ENCODE results near the gene KATNB1.

DNA sequence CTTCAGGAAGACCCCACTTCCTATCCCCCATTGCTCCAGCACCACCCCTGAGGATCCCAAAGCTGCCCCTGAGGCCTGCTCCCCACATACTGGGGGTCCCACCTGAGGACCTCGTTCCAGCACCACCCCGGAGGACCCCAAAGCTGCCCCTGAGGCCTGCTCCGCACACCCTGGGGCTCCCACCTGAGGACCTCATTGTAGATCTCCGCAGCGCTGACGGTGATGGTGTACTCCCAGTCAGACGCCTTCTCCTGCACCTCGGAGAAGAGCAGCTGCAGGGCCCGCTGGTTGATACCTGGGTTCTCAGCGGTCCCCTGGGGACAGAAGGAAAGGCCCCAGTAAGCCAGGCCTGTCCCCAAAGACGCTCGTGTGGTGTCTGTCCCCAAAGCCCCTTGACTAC is 26.4 kb downstream of the KATNB1 start:
- no peak for TF ChIP-seq SMC3 (IDR thresholded peaks at IDR 0.05)
- TF ChIP-seq, protein P1, sequence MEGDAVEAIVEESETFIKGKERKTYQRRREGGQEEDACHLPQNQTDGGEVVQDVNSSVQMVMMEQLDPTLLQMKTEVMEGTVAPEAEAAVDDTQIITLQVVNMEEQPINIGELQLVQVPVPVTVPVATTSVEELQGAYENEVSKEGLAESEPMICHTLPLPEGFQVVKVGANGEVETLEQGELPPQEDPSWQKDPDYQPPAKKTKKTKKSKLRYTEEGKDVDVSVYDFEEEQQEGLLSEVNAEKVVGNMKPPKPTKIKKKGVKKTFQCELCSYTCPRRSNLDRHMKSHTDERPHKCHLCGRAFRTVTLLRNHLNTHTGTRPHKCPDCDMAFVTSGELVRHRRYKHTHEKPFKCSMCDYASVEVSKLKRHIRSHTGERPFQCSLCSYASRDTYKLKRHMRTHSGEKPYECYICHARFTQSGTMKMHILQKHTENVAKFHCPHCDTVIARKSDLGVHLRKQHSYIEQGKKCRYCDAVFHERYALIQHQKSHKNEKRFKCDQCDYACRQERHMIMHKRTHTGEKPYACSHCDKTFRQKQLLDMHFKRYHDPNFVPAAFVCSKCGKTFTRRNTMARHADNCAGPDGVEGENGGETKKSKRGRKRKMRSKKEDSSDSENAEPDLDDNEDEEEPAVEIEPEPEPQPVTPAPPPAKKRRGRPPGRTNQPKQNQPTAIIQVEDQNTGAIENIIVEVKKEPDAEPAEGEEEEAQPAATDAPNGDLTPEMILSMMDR (IDR thresholded peaks at IDR 0.05): no peak
- TF ChIP-seq CEBPB (IDR thresholded peaks at IDR 0.05): no peak
- no peak for TF ChIP-seq HDAC2 (IDR thresholded peaks at IDR 0.05)
- TF ChIP-seq EHMT2 (IDR thresholded peaks at IDR 0.05; ENCODE audit: low read depth): no peak
- TF ChIP-seq POLR2A (IDR thresholded peaks at IDR 0.05; ENCODE audit: low read length): no peak
- TF ChIP-seq RCOR1 (IDR thresholded peaks at IDR 0.05; ENCODE audit: low read depth, low read length): no peak
- TF ChIP-seq JUN (IDR thresholded peaks at IDR 0.05): no peak
- no peak for TF ChIP-seq RAD21 (conservative IDR thresholded peaks at IDR 0.05 in 1 of 2, IDR thresholded peaks at IDR 0.05 in 1 of 2)
- no peak for TF ChIP-seq HOXB5 (CRISPR knock-in tag; IDR thresholded peaks at IDR 0.05)
- TF ChIP-seq, protein P2, sequence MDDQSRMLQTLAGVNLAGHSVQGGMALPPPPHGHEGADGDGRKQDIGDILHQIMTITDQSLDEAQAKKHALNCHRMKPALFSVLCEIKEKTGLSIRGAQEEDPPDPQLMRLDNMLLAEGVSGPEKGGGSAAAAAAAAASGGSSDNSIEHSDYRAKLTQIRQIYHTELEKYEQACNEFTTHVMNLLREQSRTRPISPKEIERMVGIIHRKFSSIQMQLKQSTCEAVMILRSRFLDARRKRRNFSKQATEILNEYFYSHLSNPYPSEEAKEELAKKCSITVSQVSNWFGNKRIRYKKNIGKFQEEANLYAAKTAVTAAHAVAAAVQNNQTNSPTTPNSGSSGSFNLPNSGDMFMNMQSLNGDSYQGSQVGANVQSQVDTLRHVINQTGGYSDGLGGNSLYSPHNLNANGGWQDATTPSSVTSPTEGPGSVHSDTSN (IDR thresholded peaks at IDR 0.05): no peak
- TF ChIP-seq MAFK (IDR thresholded peaks at IDR 0.05; ENCODE audit: partially characterized antibody): no peak
- no peak for TF ChIP-seq CHD4 (IDR thresholded peaks at IDR 0.05; ENCODE audit: borderline replicate concordance)

Measured in A549 (cell line).